Transverse colon (tissue), 4 donors: Measurements from ENCODE around the gene RNF144A. TPM values are rescaled to one million over a fixed set of nuclear protein-coding genes. Genes with fewer than 3 reads are reported as not detected.

Experiments
- DNase-seq: peaks from one replicate; pipeline ENCODE4 v3.0.0-alpha.2; 2019
- H3K27ac ChIP-seq, 4 donors: fragments of 200-600 bp; sonication (generic); 2 replicates each; pipeline ENCODE4 v1.5.1; 2016 to 2018; ENCODE audit warnings: inconsistent platforms in 4 of 4
- H3K27me3 ChIP-seq: fragments of 200-600 bp; sonication (generic); 2 replicates; pipeline ENCODE4 v1.5.1; 2017; ENCODE audit warnings: inconsistent platforms
- H3K36me3 ChIP-seq, 4 donors: fragments of 200-600 bp; sonication (generic); 2 replicates each; pipeline ENCODE4 v1.5.1; 2017 to 2019; ENCODE audit warnings: inconsistent platforms in 4 of 4
- H3K4me1 ChIP-seq, 4 donors: fragments of 200-600 bp; sonication (generic); 2 replicates each; pipeline ENCODE4 v1.5.1; 2017 to 2020; ENCODE audit warnings: inconsistent platforms in 4 of 4
- H3K4me3 ChIP-seq, 4 donors: fragments of 200-600 bp; sonication (generic); 1 replicate in 1 of 4; 2 replicates in 3 of 4; pipeline versions ENCODE4 v1.5.1 to v1.6.1; 2017 to 2019; ENCODE audit warnings: inconsistent platforms in 4 of 4
- H3K9me3 ChIP-seq, 2 donors: fragments of 200-600 bp; sonication (generic); 2 replicates each; pipeline ENCODE4 v1.5.1; 2017 to 2019; ENCODE audit warnings: inconsistent platforms in 2 of 2
- CTCF ChIP-seq, 5 experiments: fragments of 200-600 bp in 3 of 5; fragments of 450-650 bp in 2 of 5; sonication (generic) in 3 of 5; IDR thresholded peaks; 1 replicate in 2 of 5; 2 replicates in 3 of 5; pipeline ENCODE4 v1.5.1; 2016 to 2017; ENCODE audit warnings: antibody characterized with exemption in 5 of 5, inconsistent platforms in 3 of 5, mild to moderate bottlenecking in 2 of 5, moderate library complexity in 1 of 5
- EP300 ChIP-seq: sonication (generic); formaldehyde crosslinking; IDR thresholded peaks from one replicate; pipeline ENCODE4 v1.6.1; 2017; ENCODE audit warnings: antibody characterized with exemption, low read depth
- POLR2A ChIP-seq: fragments of 450-650 bp; IDR thresholded peaks from one replicate; pipeline ENCODE4 v1.6.1; 2016; ENCODE audit warnings: antibody characterized with exemption, mild to moderate bottlenecking, moderate library complexity
- POLR2AphosphoS5 ChIP-seq, 3 donors: sonication (generic); formaldehyde crosslinking; IDR thresholded peaks; one replicate each; pipeline ENCODE4 v1.6.1; 2016; ENCODE audit warnings: antibody characterized with exemption in 3 of 3
- WGBS, 2 donors: methylation state at CpG; one replicate each; pipeline ENCODE4 v1.1.5; 2018; ENCODE audit warnings: low coverage in 1 of 2; 5-methylcytosine and 5-hydroxymethylcytosine counted together
- in situ Hi-C, 4 donors: fragments of 200-750 bp; cut with MboI; loops; one replicate each; pipeline versions ENCODE4 v1.15.0 to v1.15.1; 2017; ENCODE audit warnings: low sequenced_read_pairs in 3 of 4, low pct_ligation_motif_present in 1 of 4, low pct_unique_long_range_greater_than_20kb in 1 of 4
- intact Hi-C: fragments of 100-400 bp; cut with DNase I; formaldehyde crosslinking; loops from one replicate; pipeline ENCODE4 v1.15.1; 2023; ENCODE audit warnings: low total_unique reads
- total RNA-seq, 4 donors: library from RNA; depleted of rRNA; stranded (reverse); fragments of >200 nt; gene quantifications; one replicate each; pipeline ENCODE4 v1.1.0, GENCODE V29; 2016

The RNF144A gene
- 100 to 1,000 TPM in 2 of 4 donors, 10 to 100 TPM in 2; 24.0 to 145 (median 83.0) TPM for total RNA-seq

- DNase-seq: peak; percentile 66
- in situ Hi-C loops (loop anchor here in 1 of 4 donors (25.0 kb wide), 1 partner anchor 95 kb away; no protein-coding TSS in a partner anchor), intact Hi-C loops (loop anchor here (10.0 kb wide), 1 partner anchor 98 kb away; no protein-coding TSS in a partner anchor)
- TF ChIP-seq CTCF (IDR thresholded peaks at IDR 0.05): peak; percentile 30 to 47 (median 42)
- TF ChIP-seq POLR2A: no peak
- peak in 1 of 3 donors; percentile 12 for TF ChIP-seq POLR2AphosphoS5 (IDR thresholded peaks at IDR 0.05)
- TF ChIP-seq EP300: no peak
- peaks cover 3 to 19% (median 12%) of the 10 kb centered on the region in 4 donors for H3K4me1 ChIP-seq
- H3K9me3 ChIP-seq: no peaks in the 10 kb centered on the region
- peak within 1 kb of the TSS; percentile 59 to 96 (median 78) for H3K4me3 ChIP-seq
- 1% methylated on average over 47 of the region's 90 CpGs; no CpG with 5 or more reads in 1 of the 2 donors for whole genome bisulfite sequencing, 2 donors
- peak within 1 kb of the TSS; percentile 67 to 85 (median 72) for H3K27ac ChIP-seq
- H3K27me3 ChIP-seq: no peaks in the 10 kb centered on the region
- no peaks in the 10 kb centered on the region for H3K36me3 ChIP-seq
Observed at GRCh38 chr2:6917071-6917760, at the start of gene RNF144A. Gene RNF144A (plus strand): TSS chr2:6917412. CDS start chr2:6996927, 79,515 bp downstream.

GRCh38 chr2:6872394-6872793 lies 44.8 kb upstream of the RNF144A start:
- no peak overlapping the region for H3K27ac ChIP-seq
- H3K4me3 ChIP-seq: no peak overlapping the region
- H3K9me3 ChIP-seq: no peaks in the 10 kb centered on the region
- WGBS, 2 donors: 78 to 89% methylated on average over 2 of the region's 2 CpGs
- DNase-seq: no peak
- H3K4me1 ChIP-seq: peaks cover 0 to 7% (median 0%) of the 10 kb centered on the region in 4 donors
- no peak for TF ChIP-seq POLR2AphosphoS5 (IDR thresholded peaks at IDR 0.05)
- TF ChIP-seq POLR2A: no peak
- TF ChIP-seq EP300: no peak
- no peak for TF ChIP-seq CTCF (IDR thresholded peaks at IDR 0.05)
- no peaks in the 10 kb centered on the region for H3K36me3 ChIP-seq
- H3K27me3 ChIP-seq: no peaks in the 10 kb centered on the region
- intact Hi-C loops: no loop called here
- in situ Hi-C loops: no loop called here

GRCh38 chr2:6874032-6874431 lies 43.2 kb upstream of the RNF144A start:
- H3K4me3 ChIP-seq: no peak overlapping the region
- H3K27me3 ChIP-seq: no peaks in the 10 kb centered on the region
- no peaks in the 10 kb centered on the region for H3K36me3 ChIP-seq
- WGBS, 2 donors: 95 to 96% methylated on average over 3 of the region's 3 CpGs
- intact Hi-C loops: no loop called here
- in situ Hi-C loops: no loop called here
- no peak for DNase-seq
- peaks cover 0 to 14% (median 1%) of the 10 kb centered on the region in 4 donors for H3K4me1 ChIP-seq
- TF ChIP-seq POLR2AphosphoS5 (IDR thresholded peaks at IDR 0.05) (no peak), CTCF (IDR thresholded peaks at IDR 0.05) (no peak), EP300 (no peak), POLR2A (no peak)
- H3K27ac ChIP-seq: no peak overlapping the region
- no peaks in the 10 kb centered on the region for H3K9me3 ChIP-seq

- in situ Hi-C loops: no loop called here
- TF ChIP-seq EP300: no peak
- no peak for TF ChIP-seq POLR2A
- no peak for TF ChIP-seq POLR2AphosphoS5 (IDR thresholded peaks at IDR 0.05)
- no peak for TF ChIP-seq CTCF (IDR thresholded peaks at IDR 0.05)
- no peak for DNase-seq
Observed at GRCh38 chr2:6876309-6876708, 40.9 kb upstream of the RNF144A start.

More at GRCh38 chr2:6876309-6876708, 40.9 kb upstream of the RNF144A start:
- intact Hi-C loops: no loop called here
- Histone ChIP-seq H3K27me3 (no peaks in the 10 kb centered on the region), H3K4me3 (no peak overlapping the region), H3K4me1 (peaks cover 0 to 14% (median 1%) of the 10 kb centered on the region in 4 donors), H3K36me3 (no peaks in the 10 kb centered on the region), H3K9me3 (no peaks in the 10 kb centered on the region), H3K27ac (no peak overlapping the region)
- WGBS, 2 donors: 92 to 100% methylated on average over 1 of the region's 1 CpG
